WTC11 (cell line): Measurements from ENCODE around the gene DMTF1. TPM values are rescaled to one million over a fixed set of nuclear protein-coding genes. Genes with fewer than 3 reads are reported as not detected.

Experiments
- ATAC-seq: fragments of 200-7000 bp; cut with Tn5 transposase; 2 replicates; pipeline ENCODE4 v1.10.0; 2021; ENCODE audit warnings: mild to moderate bottlenecking, moderate library complexity
- CTCF ChIA-PET: fragments of 300-600 bp; sonication (Branson Sonifier 250); formaldehyde crosslinking; loops from one replicate; lab custom pipeline; 2021; ENCODE audit warnings: antibody characterized with exemption; lab: Charles Lee
- POLR2A ChIA-PET: fragments of 350-600 bp; sonication (Branson Sonifier 250); formaldehyde crosslinking; loops from one replicate; lab custom pipeline; 2021; ENCODE audit warnings: antibody characterized with exemption; lab: Charles Lee
- DNase-seq: peaks from one replicate; pipeline ENCODE4 v3.0.0; 2021; ENCODE audit warnings: low spot score
- H3K27ac Mint-ChIP-seq: 2 replicates; pipeline ENCODE4 v1.8.0; 2021; ENCODE audit warnings: mixed read lengths
- H3K27me3 Mint-ChIP-seq: 2 replicates; pipeline ENCODE4 v1.8.0; 2021; ENCODE audit warnings: low read depth, mild to moderate bottlenecking, moderate library complexity, mixed read lengths
- H3K36me3 Mint-ChIP-seq: 2 replicates; pipeline ENCODE4 v1.8.0; 2021; ENCODE audit warnings: mixed read lengths
- H3K4me1 Mint-ChIP-seq: 2 replicates; pipeline ENCODE4 v1.8.0; 2022; ENCODE audit warnings: mixed read lengths
- H3K4me3 Mint-ChIP-seq: 2 replicates; pipeline ENCODE4 v1.8.0; 2021; ENCODE audit warnings: mild to moderate bottlenecking, moderate library complexity, mixed read lengths
- H3K9me3 Mint-ChIP-seq: 2 replicates; pipeline ENCODE4 v1.8.0; 2021; ENCODE audit warnings: mixed read lengths
- CBFB ChIP-seq: sonication (generic); formaldehyde crosslinking; IDR thresholded peaks from 2 replicates; pipeline ENCODE4 v1.8.1; 2022; ENCODE audit warnings: mild to moderate bottlenecking, low read depth, missing genetic modification reagents
- CREM ChIP-seq: sonication (generic); formaldehyde crosslinking; IDR thresholded peaks from 2 replicates; pipeline ENCODE4 v1.8.1; 2022; ENCODE audit warnings: mild to moderate bottlenecking, missing genetic modification reagents, moderate library complexity
- ETV6 ChIP-seq: sonication (generic); formaldehyde crosslinking; IDR thresholded peaks from 2 replicates; pipeline ENCODE4 v1.8.1; 2022; ENCODE audit warnings: mild to moderate bottlenecking, missing genetic modification reagents
- GRHL2 ChIP-seq: fragments of 250-450 bp; sonication (Bioruptor Pico); IDR thresholded peaks from 2 replicates; pipeline ENCODE4 v1.8.0; 2022; ENCODE audit warnings: mild to moderate bottlenecking, moderate library complexity; ENCODE audit not compliant: insufficient replicate concordance, severe bottlenecking
- JAZF1 ChIP-seq: fragments of 250-450 bp; sonication (Bioruptor Pico); IDR thresholded peaks from 2 replicates; pipeline ENCODE4 v1.9.0; 2021; ENCODE audit warnings: moderate library complexity, mild to moderate bottlenecking, inconsistent platforms
- MYBL2 ChIP-seq: sonication (generic); formaldehyde crosslinking; IDR thresholded peaks from 2 replicates; pipeline ENCODE4 v1.8.1; 2023; ENCODE audit warnings: mild to moderate bottlenecking, moderate library complexity, missing genetic modification reagents
- NFE2L1 ChIP-seq: sonication (generic); formaldehyde crosslinking; IDR thresholded peaks from 2 replicates; pipeline ENCODE4 v1.8.1; 2023; ENCODE audit warnings: missing genetic modification reagents
- NR3C1 ChIP-seq: sonication (generic); formaldehyde crosslinking; conservative IDR thresholded peaks from 2 replicates; pipeline ENCODE4 v1.8.1; 2023; ENCODE audit warnings: low read depth, mild to moderate bottlenecking, missing genetic modification reagents
- RELA ChIP-seq: sonication (generic); formaldehyde crosslinking; IDR thresholded peaks from 2 replicates; pipeline ENCODE4 v1.8.1; 2022; ENCODE audit warnings: missing genetic modification reagents, mild to moderate bottlenecking, borderline replicate concordance
- RORB ChIP-seq: fragments of 250-450 bp; sonication (Bioruptor Pico); IDR thresholded peaks from 2 replicates; pipeline ENCODE4 v1.9.0; 2021; ENCODE audit warnings: mild to moderate bottlenecking
- SMAD3 ChIP-seq: sonication (generic); formaldehyde crosslinking; IDR thresholded peaks from 2 replicates; pipeline ENCODE4 v1.8.0; 2022; ENCODE audit warnings: missing genetic modification reagents, mild to moderate bottlenecking, borderline replicate concordance
- ZNF121 ChIP-seq: sonication (generic); formaldehyde crosslinking; IDR thresholded peaks from 2 replicates; pipeline ENCODE4 v1.8.0; 2023; ENCODE audit warnings: missing genetic modification reagents
- ZNF416 ChIP-seq: fragments of 250-450 bp; sonication (Bioruptor Pico); IDR thresholded peaks from 2 replicates; pipeline ENCODE4 v1.9.0; 2021; ENCODE audit warnings: mild to moderate bottlenecking, inconsistent platforms
- total RNA-seq: library from RNA; stranded (reverse); gene quantifications from 3 replicates; pipeline ENCODE4 v1.2.3, GENCODE V29; 2021
- TF ChIP-seq, protein P1 (sequence below): sonication (generic); formaldehyde crosslinking; IDR thresholded peaks from 2 replicates; pipeline ENCODE4 v1.8.1; 2023; ENCODE audit warnings: mild to moderate bottlenecking, missing genetic modification reagents
- TF ChIP-seq, protein P2 (sequence below): fragments of 250-450 bp; sonication (Bioruptor Pico); IDR thresholded peaks from 2 replicates; pipeline ENCODE4 v1.9.0; 2021; ENCODE audit warnings: mild to moderate bottlenecking, borderline replicate concordance
- TF ChIP-seq, protein P3 (sequence below): sonication (generic); formaldehyde crosslinking; IDR thresholded peaks from 2 replicates; pipeline ENCODE4 v1.8.1; 2022; ENCODE audit warnings: low read depth, missing genetic modification reagents, borderline replicate concordance
- TF ChIP-seq, protein P4 (sequence below): sonication (generic); formaldehyde crosslinking; IDR thresholded peaks from 2 replicates; pipeline ENCODE4 v1.8.1; 2022; ENCODE audit warnings: mild to moderate bottlenecking, moderate library complexity, missing genetic modification reagents
- TF ChIP-seq, protein P5 (sequence below): sonication (generic); formaldehyde crosslinking; IDR thresholded peaks from 2 replicates; pipeline ENCODE4 v1.8.0; 2022; ENCODE audit warnings: mild to moderate bottlenecking, missing genetic modification reagents
- TF ChIP-seq, protein P6 (sequence below): sonication (generic); formaldehyde crosslinking; IDR thresholded peaks from 2 replicates; pipeline ENCODE4 v1.8.0; 2022; ENCODE audit warnings: mild to moderate bottlenecking, missing genetic modification reagents
- TF ChIP-seq, protein P7 (sequence below): fragments of 250-450 bp; sonication (Bioruptor Pico); IDR thresholded peaks from 2 replicates; pipeline ENCODE4 v1.9.0; 2021; ENCODE audit warnings: mild to moderate bottlenecking

DMTF1 gene
- total RNA-seq, 1 experiment from 2014 or later = 79.3 TPM

DNA sequence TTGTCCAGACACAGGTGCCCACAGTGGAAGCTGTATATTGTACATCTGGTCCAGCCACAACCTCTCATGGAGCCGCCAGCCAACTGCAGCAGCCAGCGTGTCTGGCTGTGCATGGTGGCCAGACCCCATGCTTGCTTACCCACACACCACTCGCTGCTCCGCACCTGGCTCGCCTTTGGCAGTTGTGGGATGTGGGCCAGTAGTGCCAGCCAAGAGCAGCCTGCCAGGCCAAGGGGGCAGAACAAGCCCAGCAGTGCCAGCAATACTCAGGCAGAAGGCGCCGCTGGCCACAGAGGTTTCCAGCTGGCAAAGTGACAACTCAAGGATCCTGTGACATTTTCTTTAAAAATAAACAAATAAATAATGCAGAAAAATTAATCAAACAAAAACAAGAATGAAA is 79.0 kb downstream of the DMTF1 start:
- ATAC-seq (no peak), DNase-seq (no peak)
- POLR2A ChIA-PET = no interaction called here
- H3K4me1 Mint-ChIP-seq = no peaks in the 10 kb centered on the region
- no peak for TF ChIP-seq MYBL2 (CRISPR knock-in tag)
- TF ChIP-seq, protein P1, sequence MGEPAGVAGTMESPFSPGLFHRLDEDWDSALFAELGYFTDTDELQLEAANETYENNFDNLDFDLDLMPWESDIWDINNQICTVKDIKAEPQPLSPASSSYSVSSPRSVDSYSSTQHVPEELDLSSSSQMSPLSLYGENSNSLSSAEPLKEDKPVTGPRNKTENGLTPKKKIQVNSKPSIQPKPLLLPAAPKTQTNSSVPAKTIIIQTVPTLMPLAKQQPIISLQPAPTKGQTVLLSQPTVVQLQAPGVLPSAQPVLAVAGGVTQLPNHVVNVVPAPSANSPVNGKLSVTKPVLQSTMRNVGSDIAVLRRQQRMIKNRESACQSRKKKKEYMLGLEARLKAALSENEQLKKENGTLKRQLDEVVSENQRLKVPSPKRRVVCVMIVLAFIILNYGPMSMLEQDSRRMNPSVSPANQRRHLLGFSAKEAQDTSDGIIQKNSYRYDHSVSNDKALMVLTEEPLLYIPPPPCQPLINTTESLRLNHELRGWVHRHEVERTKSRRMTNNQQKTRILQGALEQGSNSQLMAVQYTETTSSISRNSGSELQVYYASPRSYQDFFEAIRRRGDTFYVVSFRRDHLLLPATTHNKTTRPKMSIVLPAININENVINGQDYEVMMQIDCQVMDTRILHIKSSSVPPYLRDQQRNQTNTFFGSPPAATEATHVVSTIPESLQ (CRISPR knock-in tag) = no peak
- TF ChIP-seq JAZF1 (CRISPR knock-in tag) = no peak
- TF ChIP-seq, protein P2, sequence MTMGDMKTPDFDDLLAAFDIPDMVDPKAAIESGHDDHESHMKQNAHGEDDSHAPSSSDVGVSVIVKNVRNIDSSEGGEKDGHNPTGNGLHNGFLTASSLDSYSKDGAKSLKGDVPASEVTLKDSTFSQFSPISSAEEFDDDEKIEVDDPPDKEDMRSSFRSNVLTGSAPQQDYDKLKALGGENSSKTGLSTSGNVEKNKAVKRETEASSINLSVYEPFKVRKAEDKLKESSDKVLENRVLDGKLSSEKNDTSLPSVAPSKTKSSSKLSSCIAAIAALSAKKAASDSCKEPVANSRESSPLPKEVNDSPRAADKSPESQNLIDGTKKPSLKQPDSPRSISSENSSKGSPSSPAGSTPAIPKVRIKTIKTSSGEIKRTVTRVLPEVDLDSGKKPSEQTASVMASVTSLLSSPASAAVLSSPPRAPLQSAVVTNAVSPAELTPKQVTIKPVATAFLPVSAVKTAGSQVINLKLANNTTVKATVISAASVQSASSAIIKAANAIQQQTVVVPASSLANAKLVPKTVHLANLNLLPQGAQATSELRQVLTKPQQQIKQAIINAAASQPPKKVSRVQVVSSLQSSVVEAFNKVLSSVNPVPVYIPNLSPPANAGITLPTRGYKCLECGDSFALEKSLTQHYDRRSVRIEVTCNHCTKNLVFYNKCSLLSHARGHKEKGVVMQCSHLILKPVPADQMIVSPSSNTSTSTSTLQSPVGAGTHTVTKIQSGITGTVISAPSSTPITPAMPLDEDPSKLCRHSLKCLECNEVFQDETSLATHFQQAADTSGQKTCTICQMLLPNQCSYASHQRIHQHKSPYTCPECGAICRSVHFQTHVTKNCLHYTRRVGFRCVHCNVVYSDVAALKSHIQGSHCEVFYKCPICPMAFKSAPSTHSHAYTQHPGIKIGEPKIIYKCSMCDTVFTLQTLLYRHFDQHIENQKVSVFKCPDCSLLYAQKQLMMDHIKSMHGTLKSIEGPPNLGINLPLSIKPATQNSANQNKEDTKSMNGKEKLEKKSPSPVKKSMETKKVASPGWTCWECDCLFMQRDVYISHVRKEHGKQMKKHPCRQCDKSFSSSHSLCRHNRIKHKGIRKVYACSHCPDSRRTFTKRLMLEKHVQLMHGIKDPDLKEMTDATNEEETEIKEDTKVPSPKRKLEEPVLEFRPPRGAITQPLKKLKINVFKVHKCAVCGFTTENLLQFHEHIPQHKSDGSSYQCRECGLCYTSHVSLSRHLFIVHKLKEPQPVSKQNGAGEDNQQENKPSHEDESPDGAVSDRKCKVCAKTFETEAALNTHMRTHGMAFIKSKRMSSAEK = no peak
- TF ChIP-seq SMAD3 (CRISPR knock-in tag) = no peak
- no peak for TF ChIP-seq CREM (CRISPR knock-in tag)
- TF ChIP-seq, protein P3, sequence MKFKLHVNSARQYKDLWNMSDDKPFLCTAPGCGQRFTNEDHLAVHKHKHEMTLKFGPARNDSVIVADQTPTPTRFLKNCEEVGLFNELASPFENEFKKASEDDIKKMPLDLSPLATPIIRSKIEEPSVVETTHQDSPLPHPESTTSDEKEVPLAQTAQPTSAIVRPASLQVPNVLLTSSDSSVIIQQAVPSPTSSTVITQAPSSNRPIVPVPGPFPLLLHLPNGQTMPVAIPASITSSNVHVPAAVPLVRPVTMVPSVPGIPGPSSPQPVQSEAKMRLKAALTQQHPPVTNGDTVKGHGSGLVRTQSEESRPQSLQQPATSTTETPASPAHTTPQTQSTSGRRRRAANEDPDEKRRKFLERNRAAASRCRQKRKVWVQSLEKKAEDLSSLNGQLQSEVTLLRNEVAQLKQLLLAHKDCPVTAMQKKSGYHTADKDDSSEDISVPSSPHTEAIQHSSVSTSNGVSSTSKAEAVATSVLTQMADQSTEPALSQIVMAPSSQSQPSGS (CRISPR knock-in tag) = no peak
- TF ChIP-seq, protein P4, sequence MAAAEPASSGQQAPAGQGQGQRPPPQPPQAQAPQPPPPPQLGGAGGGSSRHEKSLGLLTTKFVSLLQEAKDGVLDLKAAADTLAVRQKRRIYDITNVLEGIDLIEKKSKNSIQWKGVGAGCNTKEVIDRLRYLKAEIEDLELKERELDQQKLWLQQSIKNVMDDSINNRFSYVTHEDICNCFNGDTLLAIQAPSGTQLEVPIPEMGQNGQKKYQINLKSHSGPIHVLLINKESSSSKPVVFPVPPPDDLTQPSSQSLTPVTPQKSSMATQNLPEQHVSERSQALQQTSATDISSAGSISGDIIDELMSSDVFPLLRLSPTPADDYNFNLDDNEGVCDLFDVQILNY (CRISPR knock-in tag) = no peak
- TF ChIP-seq, protein P5, sequence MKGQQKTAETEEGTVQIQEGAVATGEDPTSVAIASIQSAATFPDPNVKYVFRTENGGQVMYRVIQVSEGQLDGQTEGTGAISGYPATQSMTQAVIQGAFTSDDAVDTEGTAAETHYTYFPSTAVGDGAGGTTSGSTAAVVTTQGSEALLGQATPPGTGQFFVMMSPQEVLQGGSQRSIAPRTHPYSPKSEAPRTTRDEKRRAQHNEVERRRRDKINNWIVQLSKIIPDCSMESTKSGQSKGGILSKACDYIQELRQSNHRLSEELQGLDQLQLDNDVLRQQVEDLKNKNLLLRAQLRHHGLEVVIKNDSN = no peak
- TF ChIP-seq ZNF121 (CRISPR knock-in tag) = no peak
- TF ChIP-seq, protein P6, sequence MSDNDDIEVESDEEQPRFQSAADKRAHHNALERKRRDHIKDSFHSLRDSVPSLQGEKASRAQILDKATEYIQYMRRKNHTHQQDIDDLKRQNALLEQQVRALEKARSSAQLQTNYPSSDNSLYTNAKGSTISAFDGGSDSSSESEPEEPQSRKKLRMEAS (CRISPR knock-in tag) = no peak
- H3K36me3 Mint-ChIP-seq = no peaks in the 10 kb centered on the region
- CTCF ChIA-PET = no interaction called here
- H3K4me3 Mint-ChIP-seq = no peak overlapping the region
- peaks cover 12% of the 10 kb centered on the region for H3K27me3 Mint-ChIP-seq
- H3K9me3 Mint-ChIP-seq = no peaks in the 10 kb centered on the region
- H3K27ac Mint-ChIP-seq = no peak overlapping the region

DNA sequence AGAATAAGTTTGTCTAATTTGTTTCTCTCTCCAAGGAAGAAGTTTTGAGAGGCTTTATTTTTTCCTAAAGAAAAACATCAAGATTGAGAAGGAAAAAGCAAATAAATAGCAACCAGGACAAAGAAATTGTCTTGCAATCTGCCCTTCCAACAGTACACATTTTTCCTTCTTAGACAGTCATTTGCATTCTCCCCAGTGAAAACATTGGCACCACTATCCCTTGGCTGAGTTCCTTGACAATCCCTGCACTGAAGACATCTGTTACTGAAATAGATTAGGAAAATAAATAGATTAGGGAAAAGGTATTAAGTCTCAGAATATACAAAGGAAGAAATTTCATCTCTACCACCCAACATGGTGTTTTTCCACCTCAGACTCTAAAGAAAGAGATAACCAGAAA is 79.5 kb downstream of the DMTF1 start:
- Mint-ChIP-seq H3K4me3 (no peak overlapping the region), H3K36me3 (no peaks in the 10 kb centered on the region), H3K27me3 (peaks cover 7% of the 10 kb centered on the region; the same call in 1 of the 2 replicates), H3K27ac (no peak overlapping the region), H3K4me1 (no peaks in the 10 kb centered on the region), H3K9me3 (no peaks in the 10 kb centered on the region)
- TF ChIP-seq CBFB (CRISPR knock-in tag) (no peak), GRHL2 (CRISPR knock-in tag) (no peak), NFE2L1 (CRISPR knock-in tag) (no peak), ETV6 (CRISPR knock-in tag) (no peak), RELA (CRISPR knock-in tag) (no peak), NR3C1 (CRISPR knock-in tag) (no peak), ZNF416 (CRISPR knock-in tag) (no peak), RORB (CRISPR knock-in tag) (no peak)
- TF ChIP-seq, protein P7, sequence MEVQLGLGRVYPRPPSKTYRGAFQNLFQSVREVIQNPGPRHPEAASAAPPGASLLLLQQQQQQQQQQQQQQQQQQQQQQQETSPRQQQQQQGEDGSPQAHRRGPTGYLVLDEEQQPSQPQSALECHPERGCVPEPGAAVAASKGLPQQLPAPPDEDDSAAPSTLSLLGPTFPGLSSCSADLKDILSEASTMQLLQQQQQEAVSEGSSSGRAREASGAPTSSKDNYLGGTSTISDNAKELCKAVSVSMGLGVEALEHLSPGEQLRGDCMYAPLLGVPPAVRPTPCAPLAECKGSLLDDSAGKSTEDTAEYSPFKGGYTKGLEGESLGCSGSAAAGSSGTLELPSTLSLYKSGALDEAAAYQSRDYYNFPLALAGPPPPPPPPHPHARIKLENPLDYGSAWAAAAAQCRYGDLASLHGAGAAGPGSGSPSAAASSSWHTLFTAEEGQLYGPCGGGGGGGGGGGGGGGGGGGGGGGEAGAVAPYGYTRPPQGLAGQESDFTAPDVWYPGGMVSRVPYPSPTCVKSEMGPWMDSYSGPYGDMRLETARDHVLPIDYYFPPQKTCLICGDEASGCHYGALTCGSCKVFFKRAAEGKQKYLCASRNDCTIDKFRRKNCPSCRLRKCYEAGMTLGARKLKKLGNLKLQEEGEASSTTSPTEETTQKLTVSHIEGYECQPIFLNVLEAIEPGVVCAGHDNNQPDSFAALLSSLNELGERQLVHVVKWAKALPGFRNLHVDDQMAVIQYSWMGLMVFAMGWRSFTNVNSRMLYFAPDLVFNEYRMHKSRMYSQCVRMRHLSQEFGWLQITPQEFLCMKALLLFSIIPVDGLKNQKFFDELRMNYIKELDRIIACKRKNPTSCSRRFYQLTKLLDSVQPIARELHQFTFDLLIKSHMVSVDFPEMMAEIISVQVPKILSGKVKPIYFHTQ (CRISPR knock-in tag) = no peak
- TF ChIP-seq, protein P6 (CRISPR knock-in tag) = no peak
- DNase-seq = no peak
- ChIA-PET POLR2A (no interaction called here), CTCF (no interaction called here)
- no peak for ATAC-seq
